Lower leg skin (tissue), 3 donors: Measurements from ENCODE around the gene HS6ST3.

ENCODE experiments used
- POLR2A ChIP-seq, 2 donors: fragments of 450-650 bp; IDR thresholded peaks; one replicate each; pipeline ENCODE4 v1.6.1; 2016 to 2017; ENCODE audit warnings: antibody characterized with exemption in 2 of 2, mild to moderate bottlenecking in 1 of 2, moderate library complexity in 1 of 2
- TF ChIP-seq, protein P1 (sequence below), 3 donors: fragments of 450-650 bp; IDR thresholded peaks; one replicate each; pipeline ENCODE4 v1.5.1; 2016; ENCODE audit warnings: antibody characterized with exemption in 3 of 3, mild to moderate bottlenecking in 3 of 3, moderate library complexity in 2 of 3

DNA sequence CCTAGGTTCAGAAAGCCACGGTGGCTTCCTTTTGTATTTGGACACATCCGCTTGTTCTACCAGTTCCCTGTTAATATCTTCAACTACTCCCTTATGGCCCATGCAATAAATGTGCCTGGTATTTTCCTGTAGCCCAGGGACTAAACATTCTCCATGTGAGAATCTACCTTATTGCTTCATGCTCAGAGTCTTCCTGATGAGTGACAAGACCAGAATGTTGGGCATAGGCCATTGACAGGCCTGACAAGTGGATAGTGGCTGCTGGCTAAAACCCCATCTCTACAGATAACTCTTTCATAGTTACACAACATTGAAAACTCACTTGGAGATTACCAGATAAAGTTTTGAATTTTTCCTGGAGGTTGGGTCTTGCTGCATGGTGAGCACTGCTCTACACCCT is 449.9 kb downstream of the HS6ST3 start:
- TF ChIP-seq, protein P1, sequence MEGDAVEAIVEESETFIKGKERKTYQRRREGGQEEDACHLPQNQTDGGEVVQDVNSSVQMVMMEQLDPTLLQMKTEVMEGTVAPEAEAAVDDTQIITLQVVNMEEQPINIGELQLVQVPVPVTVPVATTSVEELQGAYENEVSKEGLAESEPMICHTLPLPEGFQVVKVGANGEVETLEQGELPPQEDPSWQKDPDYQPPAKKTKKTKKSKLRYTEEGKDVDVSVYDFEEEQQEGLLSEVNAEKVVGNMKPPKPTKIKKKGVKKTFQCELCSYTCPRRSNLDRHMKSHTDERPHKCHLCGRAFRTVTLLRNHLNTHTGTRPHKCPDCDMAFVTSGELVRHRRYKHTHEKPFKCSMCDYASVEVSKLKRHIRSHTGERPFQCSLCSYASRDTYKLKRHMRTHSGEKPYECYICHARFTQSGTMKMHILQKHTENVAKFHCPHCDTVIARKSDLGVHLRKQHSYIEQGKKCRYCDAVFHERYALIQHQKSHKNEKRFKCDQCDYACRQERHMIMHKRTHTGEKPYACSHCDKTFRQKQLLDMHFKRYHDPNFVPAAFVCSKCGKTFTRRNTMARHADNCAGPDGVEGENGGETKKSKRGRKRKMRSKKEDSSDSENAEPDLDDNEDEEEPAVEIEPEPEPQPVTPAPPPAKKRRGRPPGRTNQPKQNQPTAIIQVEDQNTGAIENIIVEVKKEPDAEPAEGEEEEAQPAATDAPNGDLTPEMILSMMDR (IDR thresholded peaks at IDR 0.05), result no peak
- TF ChIP-seq POLR2A (IDR thresholded peaks at IDR 0.05), result no peak
